Measurements from ENCODE around the gene DCDC2B.
"Not testable (repeated sequence)": the region's sequence is repeated elsewhere in the genome, so short reads cannot be mapped to it uniquely, and the experiment has no call there.

DCDC2B gene

DNA sequence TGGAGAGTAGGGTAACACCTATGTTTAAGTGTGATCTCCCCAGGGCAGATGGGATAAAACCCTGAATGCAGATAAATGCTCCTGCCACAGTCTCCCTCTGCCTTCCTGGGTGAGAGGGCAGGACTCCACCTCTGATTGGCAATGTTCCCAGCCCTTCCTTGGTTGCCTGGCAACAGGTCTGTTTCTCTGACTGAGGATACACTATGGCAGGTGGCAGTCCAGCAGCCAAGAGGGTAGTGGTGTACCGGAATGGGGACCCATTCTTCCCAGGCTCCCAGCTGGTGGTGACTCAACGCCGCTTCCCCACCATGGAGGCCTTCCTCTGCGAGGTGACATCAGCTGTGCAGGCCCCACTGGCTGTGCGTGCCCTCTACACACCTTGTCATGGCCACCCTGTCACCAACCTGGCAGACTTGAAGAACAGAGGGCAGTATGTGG lies at the start of gene DCDC2B:
Gene DCDC2B (plus strand): TSS at position 199 of the 438 bp plus-strand sequence. CDS start 5 bp downstream, at position 204.
- DNase-seq (ENCODE audit: low read depth in 3 of 3) = peak in 1 of 3 experiments; percentile 12

DNA sequence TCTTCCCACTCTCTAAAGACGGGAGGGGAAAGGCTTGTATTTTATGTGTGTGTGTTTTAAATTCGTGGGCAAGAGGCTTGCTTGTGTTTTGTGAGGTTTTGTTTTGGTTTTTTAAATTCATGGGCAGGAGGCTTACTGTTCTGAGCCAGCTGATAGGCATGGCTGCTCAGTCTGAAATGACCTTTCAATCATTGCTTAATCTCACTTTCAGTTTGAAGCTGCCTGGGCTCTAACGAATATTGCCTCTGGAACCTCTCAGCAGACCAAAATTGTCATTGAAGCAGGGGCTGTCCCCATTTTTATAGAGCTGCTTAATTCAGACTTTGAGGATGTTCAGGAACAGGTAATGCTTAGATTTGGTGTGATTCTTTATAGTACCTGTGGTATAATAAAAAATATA lies 49.7 kb upstream of the DCDC2B start:
- no peak for DNase-seq (ENCODE audit: low read depth in 3 of 3)

DNA sequence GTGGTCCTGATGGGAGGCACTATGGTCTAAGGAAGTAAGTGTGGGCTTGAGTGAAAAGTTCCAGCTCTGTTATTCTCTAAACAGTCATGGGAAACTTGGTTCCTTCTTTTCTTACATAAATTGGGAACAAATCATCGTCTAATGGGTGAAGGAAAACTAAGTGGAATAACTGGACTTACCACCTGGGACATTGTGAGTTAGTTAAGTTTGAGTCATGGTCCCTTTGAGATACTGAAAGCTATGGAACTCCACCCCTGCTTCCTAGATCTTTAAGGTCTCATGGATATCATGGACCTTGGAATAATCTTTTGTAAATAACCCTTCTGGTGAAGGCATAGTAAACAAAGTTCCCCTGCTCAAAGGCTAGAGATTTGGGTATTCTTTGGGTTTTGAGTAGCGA lies 45.5 kb upstream of the DCDC2B start:
- no peak for DNase-seq (ENCODE audit: low read depth in 3 of 3)

DNA sequence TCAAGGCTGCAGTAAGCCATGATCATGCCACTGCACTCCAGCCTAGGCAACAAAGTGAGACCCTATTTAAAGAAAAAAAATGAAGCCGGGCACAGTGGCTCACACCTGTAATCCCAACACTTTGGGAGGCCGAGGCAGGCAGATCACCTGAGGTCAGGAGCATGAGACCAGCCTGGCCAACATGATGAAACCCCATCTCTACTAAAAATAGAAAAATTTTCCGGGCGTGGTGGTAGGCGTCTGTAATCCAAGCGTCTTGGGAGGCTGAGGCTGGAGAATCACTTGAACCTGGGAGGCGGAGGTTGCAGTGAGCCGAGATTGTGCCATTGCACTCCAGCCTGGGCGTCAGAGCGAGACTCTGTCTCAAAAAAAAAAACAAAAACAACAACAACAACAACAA lies 43.3 kb upstream of the DCDC2B start:
- not testable (repeated sequence) for DNase-seq (ENCODE audit: low read depth in 3 of 3)

DNA sequence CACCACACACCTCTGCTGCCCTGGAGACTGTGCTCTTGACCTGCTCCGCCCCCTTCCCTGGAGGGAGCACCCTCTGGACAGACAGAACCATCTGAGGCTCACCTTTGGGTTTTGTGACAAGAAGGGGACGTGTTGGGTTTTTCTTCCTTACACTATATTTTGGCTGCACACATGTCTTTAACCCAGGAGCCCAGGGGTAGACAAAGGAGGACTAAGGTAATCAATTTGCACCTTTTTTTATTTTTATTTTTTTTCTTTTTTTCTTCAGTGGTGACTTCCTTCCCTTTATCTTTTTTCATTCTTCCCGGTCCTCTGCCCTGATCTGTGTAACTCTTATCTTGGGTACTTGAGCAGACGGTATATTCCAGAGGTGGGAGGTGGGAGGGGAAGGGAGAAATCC lies 37.9 kb upstream of the DCDC2B start:
- DNase-seq (ENCODE audit: low read depth in 3 of 3) = no peak

DNA sequence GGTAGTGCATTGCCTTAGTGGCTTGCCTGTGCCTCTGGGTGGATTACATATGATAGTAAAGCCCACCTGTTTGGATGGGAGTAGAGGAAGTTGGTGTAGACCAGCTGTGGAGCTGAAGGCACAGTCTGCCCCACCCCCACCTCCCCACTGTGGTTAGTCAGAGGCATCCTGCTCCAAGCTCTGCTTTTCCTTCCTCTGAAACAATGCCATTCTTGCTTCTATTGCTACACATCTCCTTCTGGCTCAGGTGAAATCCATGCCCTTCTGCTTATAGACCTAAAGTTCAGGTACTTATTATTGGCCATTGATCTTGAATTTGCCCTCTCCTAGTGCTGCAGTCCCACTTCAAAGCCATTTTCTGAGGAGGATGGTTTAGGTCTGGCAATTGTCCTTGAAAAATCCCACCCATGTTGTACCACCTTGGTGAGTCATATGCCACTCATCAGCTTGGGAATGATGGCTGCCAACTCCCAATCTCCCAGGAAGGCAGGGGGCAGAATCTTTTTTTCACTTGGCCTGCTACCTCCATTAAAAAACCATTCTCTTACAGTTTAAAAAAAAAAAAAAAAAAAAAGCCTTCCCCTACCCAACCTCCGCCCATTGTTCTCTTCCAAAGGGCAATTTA lies 36.2 kb upstream of the DCDC2B start:
- no peak for DNase-seq (ENCODE audit: low read depth in 3 of 3)

DNA sequence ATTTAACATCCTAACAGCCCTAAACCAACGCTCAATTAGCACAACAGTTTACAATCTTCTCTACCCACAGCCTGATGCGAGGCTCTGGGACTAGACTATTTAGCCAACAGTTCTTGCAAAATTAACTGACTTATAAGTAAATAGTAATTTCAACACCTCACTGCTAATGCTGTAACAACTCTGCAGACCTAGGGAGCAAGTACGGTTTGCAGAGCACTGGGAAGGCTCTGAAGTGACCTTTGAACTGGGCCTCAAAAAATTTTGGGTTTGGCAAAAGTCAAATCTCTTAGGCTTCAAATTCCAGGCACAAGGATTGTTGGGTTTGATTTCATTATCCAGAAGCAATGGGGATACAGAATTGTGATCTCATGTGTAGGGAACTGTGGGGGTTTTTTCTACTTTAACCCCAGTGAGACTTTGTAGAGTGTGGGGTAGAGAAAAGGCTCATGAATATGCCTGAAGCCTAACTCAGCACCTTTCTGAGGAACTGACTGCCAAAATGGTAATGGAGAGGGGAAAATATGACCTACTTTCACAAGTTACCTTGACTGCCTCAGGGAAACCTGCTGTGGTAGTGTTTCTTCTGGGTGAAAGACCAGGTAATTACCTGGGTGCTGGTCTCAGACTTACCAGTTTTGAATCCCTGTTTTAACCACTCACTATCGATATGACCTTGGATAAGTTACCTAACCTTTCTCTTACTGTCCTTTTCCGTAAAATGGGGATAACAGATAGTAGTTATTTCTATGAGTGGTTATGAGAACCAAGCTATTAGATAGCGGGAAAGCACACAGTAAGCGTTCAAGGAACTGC lies 30.3 kb upstream of the DCDC2B start:
- no peak for DNase-seq (ENCODE audit: low read depth in 3 of 3)

DNA sequence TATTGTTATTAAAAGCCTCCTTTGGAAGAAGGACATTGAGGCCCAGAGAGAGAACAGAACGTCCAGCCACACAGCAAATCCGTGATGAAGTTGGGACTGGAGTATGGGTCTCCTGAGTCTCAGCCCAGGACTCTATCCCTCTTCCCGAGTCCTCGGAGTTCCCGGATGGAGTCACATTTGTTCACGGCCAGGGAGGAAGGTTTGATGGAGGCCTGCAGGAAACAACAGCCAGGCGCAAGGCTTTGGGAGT lies 29.8 kb upstream of the DCDC2B start:
- no peak for DNase-seq (ENCODE audit: low read depth in 3 of 3)

DNA sequence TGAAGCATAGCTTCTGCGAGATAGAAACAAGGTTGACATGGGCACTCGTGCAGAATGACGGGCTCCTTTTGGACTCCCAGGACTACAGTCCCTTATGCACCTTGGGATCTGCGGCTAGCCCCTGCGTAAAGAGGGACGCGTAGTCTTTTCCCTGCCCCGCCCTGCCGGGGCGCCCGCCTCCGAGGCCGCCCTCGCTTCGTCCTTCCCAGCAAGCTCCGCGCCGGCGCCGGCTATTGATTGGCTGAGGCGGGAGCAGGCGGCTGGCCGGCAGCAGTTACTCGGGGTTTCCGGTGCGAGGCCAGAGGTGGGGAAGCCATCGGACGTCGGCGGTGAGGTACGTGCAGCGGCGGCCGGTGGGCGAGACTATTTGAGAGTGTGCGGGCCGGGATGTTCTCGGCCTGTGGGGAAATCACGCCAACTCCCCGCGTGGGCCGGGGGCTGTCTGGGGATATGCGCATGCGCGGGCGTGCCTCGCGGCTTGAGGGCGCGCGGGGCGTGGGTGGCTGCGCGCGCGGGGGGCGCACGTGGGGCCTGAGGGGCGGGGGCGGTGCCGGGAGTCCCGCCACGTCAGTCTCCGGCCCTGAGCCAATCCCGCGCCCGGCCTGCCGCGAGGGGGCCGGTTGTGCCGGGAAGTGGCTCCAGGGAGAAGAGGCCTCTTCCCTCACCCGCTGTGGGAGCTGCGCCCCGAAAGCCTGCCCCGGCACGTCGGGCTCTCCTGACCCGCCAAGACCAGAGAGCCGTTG lies 29.3 kb upstream of the DCDC2B start, which contains the start of gene TXLNA:
Gene TXLNA (plus strand): TSS at position 233 of the 743 bp plus-strand sequence. CDS start 671 bp downstream, outside the sequence.
- peak; percentile 73 to 92 (median 83) for DNase-seq (ENCODE audit: low read depth in 3 of 3)

DNA sequence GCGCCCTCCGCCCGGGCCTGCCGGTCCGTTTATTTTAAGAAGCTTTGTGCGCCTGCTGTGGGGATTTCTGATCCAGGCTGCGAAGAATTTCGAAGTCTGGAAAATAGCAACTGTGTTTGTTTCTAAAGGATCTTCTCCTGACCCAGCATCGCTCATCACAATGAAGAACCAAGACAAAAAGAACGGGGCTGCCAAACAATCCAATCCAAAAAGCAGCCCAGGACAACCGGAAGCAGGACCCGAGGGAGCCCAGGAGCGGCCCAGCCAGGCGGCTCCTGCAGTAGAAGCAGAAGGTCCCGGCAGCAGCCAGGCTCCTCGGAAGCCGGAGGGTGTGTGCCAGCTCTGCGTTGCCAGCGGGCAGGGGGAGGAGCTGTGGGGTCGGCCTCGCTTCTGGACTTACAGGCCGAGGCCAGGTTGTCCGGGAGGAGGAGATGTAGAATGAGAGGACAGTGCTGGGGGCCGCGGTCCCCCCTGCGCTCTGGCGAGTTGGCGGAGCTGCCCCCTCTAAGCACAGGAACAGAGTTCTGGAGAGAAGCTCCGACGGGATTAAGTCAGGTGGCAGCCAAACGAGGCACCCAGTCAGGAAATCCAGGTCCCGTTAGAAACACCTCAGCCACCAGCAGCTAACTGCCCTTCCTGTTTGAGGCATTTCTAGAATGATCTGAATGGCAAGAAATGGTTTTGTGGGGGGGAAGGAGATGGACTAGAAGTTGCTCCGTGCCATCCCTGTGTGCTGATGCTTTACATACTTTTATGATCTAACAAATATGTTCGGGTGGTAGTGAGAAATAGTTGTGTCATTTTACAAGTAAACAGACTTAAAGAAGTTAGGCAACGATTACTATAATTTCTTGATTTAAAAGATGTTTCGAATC lies 28.5 kb upstream of the DCDC2B start:
- peak in 1 of 3 experiments; percentile 32 for DNase-seq (ENCODE audit: low read depth in 3 of 3)

DNA sequence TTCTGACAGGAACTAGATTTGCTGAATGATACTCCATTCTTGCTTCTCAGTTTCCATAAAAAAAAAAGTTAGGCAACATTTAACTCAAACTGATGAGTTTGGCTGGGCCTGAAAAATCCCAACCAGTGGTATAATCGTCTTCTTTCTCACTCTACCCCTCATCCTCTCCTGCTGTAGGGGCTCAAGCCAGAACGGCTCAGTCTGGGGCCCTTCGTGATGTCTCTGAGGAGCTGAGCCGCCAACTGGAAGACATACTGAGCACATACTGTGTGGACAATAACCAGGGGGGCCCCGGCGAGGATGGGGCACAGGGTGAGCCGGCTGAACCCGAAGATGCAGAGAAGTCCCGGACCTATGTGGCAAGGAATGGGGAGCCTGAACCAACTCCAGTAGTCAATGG lies 27.8 kb upstream of the DCDC2B start:
- DNase-seq (ENCODE audit: low read depth in 3 of 3) = no peak

DNA sequence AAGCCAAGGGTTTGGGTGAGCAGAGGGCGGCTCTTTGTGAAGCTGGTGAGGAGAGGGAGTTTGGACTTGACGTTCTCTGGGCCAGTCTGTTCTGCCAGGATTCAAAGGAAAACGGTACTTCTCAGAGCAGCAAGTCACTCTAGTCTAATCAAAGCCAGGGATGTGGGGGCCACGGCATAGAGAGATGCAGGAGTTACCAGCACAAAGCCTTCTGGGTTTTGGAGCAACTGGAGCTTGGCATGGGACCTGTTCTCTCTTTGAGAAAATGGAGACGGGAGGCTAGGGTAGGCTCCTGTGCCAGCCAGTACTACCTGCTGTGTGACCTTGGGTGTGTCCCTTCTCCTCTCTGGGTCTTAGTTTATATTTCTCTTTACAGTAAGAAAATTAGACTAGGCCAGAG lies 27.3 kb upstream of the DCDC2B start:
- no peak for DNase-seq (ENCODE audit: low read depth in 3 of 3)

DNA sequence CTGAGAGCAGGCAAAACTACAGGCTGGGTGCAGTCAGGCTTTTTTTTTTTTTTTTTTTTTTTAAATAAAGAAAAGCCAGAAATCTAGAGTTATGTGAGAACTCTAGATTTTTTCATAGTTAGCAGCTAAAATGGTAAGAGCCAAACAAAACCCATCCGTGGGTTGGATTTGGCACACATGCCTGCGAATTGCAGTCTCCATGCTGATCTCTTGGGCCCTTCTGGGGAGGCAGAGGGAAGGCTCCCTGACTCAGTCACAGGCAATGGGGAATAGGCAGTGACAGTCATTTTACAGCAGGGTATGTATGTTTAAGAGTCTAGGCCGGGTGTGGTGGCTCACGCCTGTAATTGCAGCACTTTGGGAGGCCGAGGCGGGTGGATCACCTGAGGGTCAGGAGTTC lies 26.8 kb upstream of the DCDC2B start:
- DNase-seq (ENCODE audit: low read depth in 3 of 3) = no peak

DNA sequence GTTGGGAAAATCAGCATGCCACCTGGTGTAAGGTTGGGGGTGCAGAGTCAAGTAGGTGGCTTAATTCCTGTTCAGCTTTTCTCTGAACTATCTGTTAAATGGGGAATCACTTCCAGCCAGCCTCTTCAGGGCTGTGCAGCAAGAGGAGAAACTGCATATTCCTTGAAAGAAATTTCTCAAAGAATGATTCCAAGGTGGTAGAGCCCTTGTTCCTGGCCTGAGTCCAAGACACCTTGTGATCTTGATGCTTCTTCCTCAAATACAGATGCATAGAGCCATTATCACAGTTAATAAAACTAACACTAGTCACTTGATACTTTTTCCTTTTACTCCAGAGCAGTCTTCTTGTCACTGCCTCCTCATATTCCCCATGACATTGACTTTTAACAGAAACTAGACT lies 24.2 kb upstream of the DCDC2B start:
- no peak for DNase-seq (ENCODE audit: low read depth in 3 of 3)

DNA sequence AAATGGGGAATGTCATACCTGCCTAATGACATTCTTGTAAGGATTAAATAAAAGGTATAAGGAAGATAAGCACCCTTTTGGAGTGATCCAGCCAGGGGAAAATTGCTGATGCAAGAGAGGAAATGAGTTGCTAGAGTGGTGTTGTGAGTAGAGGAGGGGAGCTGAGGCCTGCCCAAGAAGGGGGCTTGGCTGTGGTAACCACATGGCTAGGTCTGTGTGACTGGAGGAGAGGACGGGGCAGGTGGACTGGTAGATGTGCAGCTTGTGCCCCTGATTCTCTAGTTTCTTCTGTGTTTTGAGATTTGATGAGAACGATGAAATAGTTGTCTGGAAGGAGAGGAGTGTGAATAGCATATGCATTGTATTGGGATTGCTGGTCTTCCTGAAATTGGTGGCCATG lies 22.8 kb upstream of the DCDC2B start:
- DNase-seq (ENCODE audit: low read depth in 3 of 3) = no peak

DNA sequence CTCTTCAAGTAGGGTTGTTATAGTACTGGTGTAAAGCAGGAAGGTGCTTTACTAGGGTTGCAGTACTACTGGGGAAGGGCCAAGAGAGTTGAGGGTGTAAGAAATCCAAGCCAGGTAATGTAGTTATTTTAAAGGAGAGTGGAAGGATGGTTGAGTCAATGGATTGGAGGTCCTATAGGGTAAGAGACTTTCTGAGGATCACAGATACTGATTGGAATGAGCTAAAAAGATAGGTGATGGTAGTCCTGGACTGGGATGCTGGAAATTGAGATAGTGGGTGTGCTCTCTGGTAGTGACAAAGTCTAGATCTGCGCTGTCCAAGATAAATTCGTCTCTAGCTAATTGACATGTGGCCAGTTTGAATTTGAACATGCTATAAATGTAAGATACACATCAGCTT lies 22.4 kb upstream of the DCDC2B start:
- no peak for DNase-seq (ENCODE audit: low read depth in 3 of 3)

DNA sequence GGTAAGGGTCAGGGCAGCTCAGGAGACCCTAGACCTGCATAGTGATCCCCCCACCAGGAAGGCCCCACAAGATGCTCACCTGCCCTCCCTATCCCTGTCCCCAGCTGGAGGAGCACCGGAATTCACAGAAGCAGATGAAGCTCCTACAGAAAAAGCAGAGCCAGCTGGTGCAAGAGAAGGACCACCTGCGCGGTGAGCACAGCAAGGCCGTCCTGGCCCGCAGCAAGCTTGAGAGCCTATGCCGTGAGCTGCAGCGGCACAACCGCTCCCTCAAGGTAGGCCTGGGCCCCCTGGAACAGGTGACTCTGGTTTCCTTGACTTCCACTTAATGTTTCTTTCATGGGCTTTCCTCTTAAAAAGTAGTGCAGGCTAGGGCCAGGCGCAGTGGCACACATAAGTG lies 21.0 kb upstream of the DCDC2B start:
- DNase-seq (ENCODE audit: low read depth in 3 of 3) = no peak

DNA sequence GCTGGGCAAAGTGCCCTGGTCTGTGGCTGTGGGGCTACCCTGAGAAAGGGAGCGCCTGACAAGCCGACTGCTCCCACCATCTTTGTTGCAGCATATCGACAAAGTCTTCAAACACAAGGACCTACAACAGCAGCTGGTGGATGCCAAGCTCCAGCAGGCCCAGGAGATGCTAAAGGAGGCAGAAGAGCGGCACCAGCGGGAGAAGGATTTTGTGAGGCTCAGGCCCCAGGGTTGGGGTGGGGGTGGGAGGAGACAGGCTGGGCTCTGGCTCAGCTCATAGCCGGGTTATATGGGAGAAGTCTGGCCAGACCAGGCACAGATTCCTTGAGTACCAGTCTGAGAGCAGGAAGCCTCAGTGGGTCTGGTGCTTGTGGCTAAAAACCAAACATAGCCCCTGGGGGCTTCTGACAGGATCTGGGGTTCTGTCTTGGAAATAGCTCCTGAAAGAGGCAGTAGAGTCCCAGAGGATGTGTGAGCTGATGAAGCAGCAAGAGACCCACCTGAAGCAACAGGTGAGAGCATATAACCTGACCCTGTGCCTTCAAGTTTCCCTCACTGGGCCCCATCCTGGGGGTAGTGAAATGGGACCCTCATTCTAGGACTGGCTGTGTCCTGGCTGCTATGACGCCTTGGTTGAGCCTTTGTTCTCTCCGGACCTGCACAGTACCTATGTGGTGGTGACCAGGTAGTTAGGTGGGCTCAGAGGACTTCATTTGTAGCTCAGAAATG lies 16.5 kb upstream of the DCDC2B start:
- no peak for DNase-seq (ENCODE audit: low read depth in 3 of 3)

DNA sequence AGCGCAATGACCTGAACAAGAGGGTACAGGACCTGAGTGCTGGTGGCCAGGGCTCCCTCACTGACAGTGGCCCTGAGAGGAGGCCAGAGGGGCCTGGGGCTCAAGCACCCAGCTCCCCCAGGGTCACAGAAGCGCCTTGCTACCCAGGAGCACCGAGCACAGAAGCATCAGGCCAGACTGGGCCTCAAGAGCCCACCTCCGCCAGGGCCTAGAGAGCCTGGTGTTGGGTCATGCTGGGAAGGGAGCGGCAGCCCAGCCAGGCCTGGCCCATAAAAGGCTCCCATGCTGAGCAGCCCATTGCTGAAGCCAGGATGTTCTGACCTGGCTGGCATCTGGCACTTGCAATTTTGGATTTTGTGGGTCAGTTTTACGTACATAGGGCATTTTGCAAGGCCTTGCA lies 13.9 kb upstream of the DCDC2B start:
- no peak for DNase-seq (ENCODE audit: low read depth in 3 of 3)

DNA sequence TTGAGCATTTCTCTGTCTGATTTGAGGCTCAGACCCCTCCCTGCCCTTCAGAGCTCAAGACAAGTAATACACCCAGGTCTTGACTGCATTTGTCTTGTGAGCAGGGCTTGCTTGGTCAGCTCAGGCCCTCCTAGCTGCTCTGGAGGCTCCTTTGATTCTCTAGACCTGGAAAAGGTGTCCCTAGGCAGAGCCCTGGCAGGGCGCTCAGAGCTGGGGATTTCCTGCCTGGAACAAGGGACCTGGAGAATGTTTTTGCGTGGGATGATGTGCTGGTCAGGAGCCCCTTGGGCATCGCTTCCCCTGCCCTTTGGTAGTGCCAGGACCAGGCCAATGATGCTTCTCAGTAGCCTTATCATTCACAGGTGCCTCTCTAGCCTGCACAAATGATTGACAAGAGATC lies 13.4 kb upstream of the DCDC2B start:
- no peak for DNase-seq (ENCODE audit: low read depth in 3 of 3)

All from stimulated activated CD4-positive, alpha-beta T cell treated with anti-CD3 and anti-CD28 coated beads, TNF-alpha, amount 100 ng/mL, for 24 hours (primary cell).